WTC11 (cell line): ENCODE data around the gene MLLT1. TPM values are rescaled to one million over a fixed set of nuclear protein-coding genes. Genes with fewer than 3 reads are reported as not detected.

Experiments used
- ATAC-seq: fragments of 200-7000 bp; cut with Tn5 transposase; 2 replicates; pipeline ENCODE4 v1.10.0; 2021; ENCODE audit warnings: mild to moderate bottlenecking, moderate library complexity
- CTCF ChIA-PET: fragments of 300-600 bp; sonication (Branson Sonifier 250); formaldehyde crosslinking; loops from one replicate; lab custom pipeline; 2021; ENCODE audit warnings: antibody characterized with exemption; lab: Charles Lee
- POLR2A ChIA-PET: fragments of 350-600 bp; sonication (Branson Sonifier 250); formaldehyde crosslinking; loops from one replicate; lab custom pipeline; 2021; ENCODE audit warnings: antibody characterized with exemption; lab: Charles Lee
- DNase-seq: peaks from one replicate; pipeline ENCODE4 v3.0.0; 2021; ENCODE audit warnings: low spot score
- H3K27ac Mint-ChIP-seq: 2 replicates; pipeline ENCODE4 v1.8.0; 2021; ENCODE audit warnings: mixed read lengths
- H3K27me3 Mint-ChIP-seq: 2 replicates; pipeline ENCODE4 v1.8.0; 2021; ENCODE audit warnings: low read depth, mild to moderate bottlenecking, moderate library complexity, mixed read lengths
- H3K36me3 Mint-ChIP-seq: 2 replicates; pipeline ENCODE4 v1.8.0; 2021; ENCODE audit warnings: mixed read lengths
- H3K4me1 Mint-ChIP-seq: 2 replicates; pipeline ENCODE4 v1.8.0; 2022; ENCODE audit warnings: mixed read lengths
- H3K4me3 Mint-ChIP-seq: 2 replicates; pipeline ENCODE4 v1.8.0; 2021; ENCODE audit warnings: mild to moderate bottlenecking, moderate library complexity, mixed read lengths
- H3K9me3 Mint-ChIP-seq: 2 replicates; pipeline ENCODE4 v1.8.0; 2021; ENCODE audit warnings: mixed read lengths
- CREB1 ChIP-seq: sonication (generic); formaldehyde crosslinking; IDR thresholded peaks from 2 replicates; pipeline ENCODE4 v1.8.0; 2023; ENCODE audit warnings: mild to moderate bottlenecking, missing genetic modification reagents
- ERG ChIP-seq: fragments of 250-450 bp; sonication (Bioruptor Pico); IDR thresholded peaks from 2 replicates; pipeline ENCODE4 v1.8.0; 2021; ENCODE audit warnings: mild to moderate bottlenecking
- FOXJ3 ChIP-seq: sonication (generic); formaldehyde crosslinking; IDR thresholded peaks from 2 replicates; pipeline ENCODE4 v1.9.0; 2021; ENCODE audit warnings: missing genetic modification reagents, mild to moderate bottlenecking, borderline replicate concordance
- GABPB1 ChIP-seq: sonication (generic); formaldehyde crosslinking; IDR thresholded peaks from 2 replicates; pipeline ENCODE4 v1.8.1; 2023; ENCODE audit warnings: mild to moderate bottlenecking, missing genetic modification reagents
- GRHL2 ChIP-seq: fragments of 250-450 bp; sonication (Bioruptor Pico); IDR thresholded peaks from 2 replicates; pipeline ENCODE4 v1.8.0; 2022; ENCODE audit warnings: mild to moderate bottlenecking, moderate library complexity; ENCODE audit not compliant: insufficient replicate concordance, severe bottlenecking
- JAZF1 ChIP-seq: fragments of 250-450 bp; sonication (Bioruptor Pico); IDR thresholded peaks from 2 replicates; pipeline ENCODE4 v1.9.0; 2021; ENCODE audit warnings: moderate library complexity, mild to moderate bottlenecking, inconsistent platforms
- MLX ChIP-seq: sonication (generic); formaldehyde crosslinking; IDR thresholded peaks from 2 replicates; pipeline ENCODE4 v1.8.1; 2023; ENCODE audit warnings: mild to moderate bottlenecking, missing genetic modification reagents, moderate library complexity
- SMAD4 ChIP-seq: sonication (generic); formaldehyde crosslinking; IDR thresholded peaks from 2 replicates; pipeline ENCODE4 v1.8.0; 2022; ENCODE audit warnings: mild to moderate bottlenecking, missing genetic modification reagents
- SOX15 ChIP-seq: fragments of 250-450 bp; sonication (Bioruptor Pico); IDR thresholded peaks from 2 replicates; pipeline ENCODE4 v1.9.0; 2021; ENCODE audit warnings: mild to moderate bottlenecking
- TEAD4 ChIP-seq: sonication (generic); formaldehyde crosslinking; IDR thresholded peaks from 2 replicates; pipeline ENCODE4 v1.8.0; 2022; ENCODE audit warnings: mild to moderate bottlenecking, missing genetic modification reagents
- USF2 ChIP-seq: sonication (generic); formaldehyde crosslinking; IDR thresholded peaks from 2 replicates; pipeline ENCODE4 v1.8.1; 2023; ENCODE audit warnings: mild to moderate bottlenecking, missing genetic modification reagents, moderate library complexity
- ZSCAN18 ChIP-seq: fragments of 250-450 bp; sonication (Bioruptor Pico); IDR thresholded peaks from 2 replicates; pipeline ENCODE4 v2.1.2; 2022; ENCODE audit warnings: mild to moderate bottlenecking, moderate library complexity
- total RNA-seq: library from RNA; stranded (reverse); gene quantifications from 3 replicates; pipeline ENCODE4 v1.2.3, GENCODE V29; 2021
- TF ChIP-seq, protein P1 (sequence below): sonication (generic); formaldehyde crosslinking; conservative IDR thresholded peaks from 2 replicates; pipeline ENCODE4 v1.8.1; 2023; ENCODE audit warnings: mild to moderate bottlenecking, low read depth, missing genetic modification reagents, moderate library complexity
- TF ChIP-seq, protein P2 (sequence below): sonication (generic); formaldehyde crosslinking; IDR thresholded peaks from 2 replicates; pipeline ENCODE4 v1.8.1; 2022; ENCODE audit warnings: low read depth, missing genetic modification reagents, borderline replicate concordance
- TF ChIP-seq, protein P3 (sequence below): sonication (generic); formaldehyde crosslinking; IDR thresholded peaks from 2 replicates; pipeline ENCODE4 v1.8.1; 2022; ENCODE audit warnings: mild to moderate bottlenecking, missing genetic modification reagents, moderate library complexity, borderline replicate concordance
- TF ChIP-seq, protein P4 (sequence below): sonication (generic); formaldehyde crosslinking; IDR thresholded peaks from 2 replicates; pipeline ENCODE4 v1.8.0; 2023; ENCODE audit warnings: missing genetic modification reagents, mild to moderate bottlenecking, borderline replicate concordance

The MLLT1 gene
- total RNA-seq, 1 experiment from 2014 or later: 58.2 TPM

- peak overlapping the region; percentile 95 for H3K27ac Mint-ChIP-seq
- DNase-seq (no peak), ATAC-seq (no peak)
- H3K9me3 Mint-ChIP-seq: no peaks in the 10 kb centered on the region
- peaks cover 12% of the 10 kb centered on the region for H3K36me3 Mint-ChIP-seq
- CTCF ChIA-PET: interaction anchor here (2.0 kb wide), 1 partner anchor 10 kb away, joined by 9 read pairs; no protein-coding TSS in a partner anchor
- POLR2A ChIA-PET: no interaction called here
- H3K4me1 Mint-ChIP-seq: peaks cover 4% of the 10 kb centered on the region
- TF ChIP-seq, protein P1, sequence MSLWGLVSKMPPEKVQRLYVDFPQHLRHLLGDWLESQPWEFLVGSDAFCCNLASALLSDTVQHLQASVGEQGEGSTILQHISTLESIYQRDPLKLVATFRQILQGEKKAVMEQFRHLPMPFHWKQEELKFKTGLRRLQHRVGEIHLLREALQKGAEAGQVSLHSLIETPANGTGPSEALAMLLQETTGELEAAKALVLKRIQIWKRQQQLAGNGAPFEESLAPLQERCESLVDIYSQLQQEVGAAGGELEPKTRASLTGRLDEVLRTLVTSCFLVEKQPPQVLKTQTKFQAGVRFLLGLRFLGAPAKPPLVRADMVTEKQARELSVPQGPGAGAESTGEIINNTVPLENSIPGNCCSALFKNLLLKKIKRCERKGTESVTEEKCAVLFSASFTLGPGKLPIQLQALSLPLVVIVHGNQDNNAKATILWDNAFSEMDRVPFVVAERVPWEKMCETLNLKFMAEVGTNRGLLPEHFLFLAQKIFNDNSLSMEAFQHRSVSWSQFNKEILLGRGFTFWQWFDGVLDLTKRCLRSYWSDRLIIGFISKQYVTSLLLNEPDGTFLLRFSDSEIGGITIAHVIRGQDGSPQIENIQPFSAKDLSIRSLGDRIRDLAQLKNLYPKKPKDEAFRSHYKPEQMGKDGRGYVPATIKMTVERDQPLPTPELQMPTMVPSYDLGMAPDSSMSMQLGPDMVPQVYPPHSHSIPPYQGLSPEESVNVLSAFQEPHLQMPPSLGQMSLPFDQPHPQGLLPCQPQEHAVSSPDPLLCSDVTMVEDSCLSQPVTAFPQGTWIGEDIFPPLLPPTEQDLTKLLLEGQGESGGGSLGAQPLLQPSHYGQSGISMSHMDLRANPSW (CRISPR knock-in tag): no peak
- TF ChIP-seq, protein P2, sequence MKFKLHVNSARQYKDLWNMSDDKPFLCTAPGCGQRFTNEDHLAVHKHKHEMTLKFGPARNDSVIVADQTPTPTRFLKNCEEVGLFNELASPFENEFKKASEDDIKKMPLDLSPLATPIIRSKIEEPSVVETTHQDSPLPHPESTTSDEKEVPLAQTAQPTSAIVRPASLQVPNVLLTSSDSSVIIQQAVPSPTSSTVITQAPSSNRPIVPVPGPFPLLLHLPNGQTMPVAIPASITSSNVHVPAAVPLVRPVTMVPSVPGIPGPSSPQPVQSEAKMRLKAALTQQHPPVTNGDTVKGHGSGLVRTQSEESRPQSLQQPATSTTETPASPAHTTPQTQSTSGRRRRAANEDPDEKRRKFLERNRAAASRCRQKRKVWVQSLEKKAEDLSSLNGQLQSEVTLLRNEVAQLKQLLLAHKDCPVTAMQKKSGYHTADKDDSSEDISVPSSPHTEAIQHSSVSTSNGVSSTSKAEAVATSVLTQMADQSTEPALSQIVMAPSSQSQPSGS (CRISPR knock-in tag): no peak
- no peak for TF ChIP-seq TEAD4
- TF ChIP-seq ZSCAN18: no peak
- TF ChIP-seq GABPB1 (CRISPR knock-in tag): no peak
- no peak for TF ChIP-seq ERG (CRISPR knock-in tag)
- TF ChIP-seq SMAD4 (CRISPR knock-in tag): no peak
- TF ChIP-seq, protein P3, sequence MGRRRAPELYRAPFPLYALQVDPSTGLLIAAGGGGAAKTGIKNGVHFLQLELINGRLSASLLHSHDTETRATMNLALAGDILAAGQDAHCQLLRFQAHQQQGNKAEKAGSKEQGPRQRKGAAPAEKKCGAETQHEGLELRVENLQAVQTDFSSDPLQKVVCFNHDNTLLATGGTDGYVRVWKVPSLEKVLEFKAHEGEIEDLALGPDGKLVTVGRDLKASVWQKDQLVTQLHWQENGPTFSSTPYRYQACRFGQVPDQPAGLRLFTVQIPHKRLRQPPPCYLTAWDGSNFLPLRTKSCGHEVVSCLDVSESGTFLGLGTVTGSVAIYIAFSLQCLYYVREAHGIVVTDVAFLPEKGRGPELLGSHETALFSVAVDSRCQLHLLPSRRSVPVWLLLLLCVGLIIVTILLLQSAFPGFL: no peak
- TF ChIP-seq FOXJ3 (CRISPR knock-in tag): no peak
- TF ChIP-seq CREB1 (CRISPR knock-in tag): no peak
- TF ChIP-seq USF2 (CRISPR knock-in tag): no peak
- H3K27me3 Mint-ChIP-seq: no peaks in the 10 kb centered on the region
- no peak overlapping the region for H3K4me3 Mint-ChIP-seq
Observed at GRCh38 chr19:6228551-6229215, 51.1 kb downstream of the MLLT1 start.

DNA sequence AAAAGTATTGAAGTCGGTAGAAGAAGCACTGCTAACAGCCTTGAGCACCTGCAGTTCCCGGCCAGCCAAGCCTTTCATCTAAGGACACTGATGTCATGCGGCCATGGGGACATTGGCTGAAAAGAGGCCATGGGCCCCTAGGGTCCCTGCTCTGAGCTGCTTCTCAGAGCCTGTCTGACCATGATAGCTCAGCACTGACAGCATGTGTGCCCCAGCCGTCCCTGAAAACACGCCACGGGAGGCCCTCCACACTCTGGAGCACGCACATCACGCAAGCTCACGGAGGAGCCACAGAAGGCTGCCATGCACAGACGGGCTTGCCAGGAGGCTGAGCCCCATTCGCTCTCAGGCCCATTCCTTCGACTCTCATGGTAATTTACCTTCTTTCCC lies 51.8 kb downstream of the MLLT1 start:
- peaks cover 4% of the 10 kb centered on the region for H3K4me1 Mint-ChIP-seq
- POLR2A ChIA-PET: no interaction called here
- TF ChIP-seq GRHL2 (CRISPR knock-in tag) (no peak), SOX15 (CRISPR knock-in tag) (no peak), JAZF1 (no peak), MLX (CRISPR knock-in tag) (no peak)
- TF ChIP-seq, protein P4, sequence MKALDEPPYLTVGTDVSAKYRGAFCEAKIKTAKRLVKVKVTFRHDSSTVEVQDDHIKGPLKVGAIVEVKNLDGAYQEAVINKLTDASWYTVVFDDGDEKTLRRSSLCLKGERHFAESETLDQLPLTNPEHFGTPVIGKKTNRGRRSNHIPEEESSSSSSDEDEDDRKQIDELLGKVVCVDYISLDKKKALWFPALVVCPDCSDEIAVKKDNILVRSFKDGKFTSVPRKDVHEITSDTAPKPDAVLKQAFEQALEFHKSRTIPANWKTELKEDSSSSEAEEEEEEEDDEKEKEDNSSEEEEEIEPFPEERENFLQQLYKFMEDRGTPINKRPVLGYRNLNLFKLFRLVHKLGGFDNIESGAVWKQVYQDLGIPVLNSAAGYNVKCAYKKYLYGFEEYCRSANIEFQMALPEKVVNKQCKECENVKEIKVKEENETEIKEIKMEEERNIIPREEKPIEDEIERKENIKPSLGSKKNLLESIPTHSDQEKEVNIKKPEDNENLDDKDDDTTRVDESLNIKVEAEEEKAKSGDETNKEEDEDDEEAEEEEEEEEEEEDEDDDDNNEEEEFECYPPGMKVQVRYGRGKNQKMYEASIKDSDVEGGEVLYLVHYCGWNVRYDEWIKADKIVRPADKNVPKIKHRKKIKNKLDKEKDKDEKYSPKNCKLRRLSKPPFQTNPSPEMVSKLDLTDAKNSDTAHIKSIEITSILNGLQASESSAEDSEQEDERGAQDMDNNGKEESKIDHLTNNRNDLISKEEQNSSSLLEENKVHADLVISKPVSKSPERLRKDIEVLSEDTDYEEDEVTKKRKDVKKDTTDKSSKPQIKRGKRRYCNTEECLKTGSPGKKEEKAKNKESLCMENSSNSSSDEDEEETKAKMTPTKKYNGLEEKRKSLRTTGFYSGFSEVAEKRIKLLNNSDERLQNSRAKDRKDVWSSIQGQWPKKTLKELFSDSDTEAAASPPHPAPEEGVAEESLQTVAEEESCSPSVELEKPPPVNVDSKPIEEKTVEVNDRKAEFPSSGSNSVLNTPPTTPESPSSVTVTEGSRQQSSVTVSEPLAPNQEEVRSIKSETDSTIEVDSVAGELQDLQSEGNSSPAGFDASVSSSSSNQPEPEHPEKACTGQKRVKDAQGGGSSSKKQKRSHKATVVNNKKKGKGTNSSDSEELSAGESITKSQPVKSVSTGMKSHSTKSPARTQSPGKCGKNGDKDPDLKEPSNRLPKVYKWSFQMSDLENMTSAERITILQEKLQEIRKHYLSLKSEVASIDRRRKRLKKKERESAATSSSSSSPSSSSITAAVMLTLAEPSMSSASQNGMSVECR (CRISPR knock-in tag): no peak
- TF ChIP-seq, all 79 proteins: peak for 0
- DNase-seq: no peak
- CTCF ChIA-PET: interaction anchor here (2.0 kb wide), 1 partner anchor 10 kb away, joined by 9 read pairs; no protein-coding TSS in a partner anchor
- H3K36me3 Mint-ChIP-seq: peaks cover 12% of the 10 kb centered on the region
- ATAC-seq: no peak
- H3K9me3 Mint-ChIP-seq: no peaks in the 10 kb centered on the region
- no peak overlapping the region for H3K4me3 Mint-ChIP-seq
- H3K27me3 Mint-ChIP-seq: no peaks in the 10 kb centered on the region
- H3K27ac Mint-ChIP-seq: peak overlapping the region; percentile 95
